ENCODE measurements around the gene TEX14. TPM values are rescaled to one million over a fixed set of nuclear protein-coding genes. Genes with fewer than 3 reads are reported as not detected.
A peak's percentile ranks its signal among the peaks of the same experiment; 100 is the strongest.

The TEX14 gene
- total RNA-seq, 1 donor from 2014 or later = 0.15 TPM

- DNase-seq (no peak), ATAC-seq (no peak)
- intact Hi-C loops (cut with micrococcal nuclease) = loop anchor here (10.0 kb wide), 1 partner anchor 490 kb away; no protein-coding TSS in a partner anchor
Measured at GRCh38 chr17:58514770-58515157, 177.1 kb downstream of the TEX14 start.

DNA sequence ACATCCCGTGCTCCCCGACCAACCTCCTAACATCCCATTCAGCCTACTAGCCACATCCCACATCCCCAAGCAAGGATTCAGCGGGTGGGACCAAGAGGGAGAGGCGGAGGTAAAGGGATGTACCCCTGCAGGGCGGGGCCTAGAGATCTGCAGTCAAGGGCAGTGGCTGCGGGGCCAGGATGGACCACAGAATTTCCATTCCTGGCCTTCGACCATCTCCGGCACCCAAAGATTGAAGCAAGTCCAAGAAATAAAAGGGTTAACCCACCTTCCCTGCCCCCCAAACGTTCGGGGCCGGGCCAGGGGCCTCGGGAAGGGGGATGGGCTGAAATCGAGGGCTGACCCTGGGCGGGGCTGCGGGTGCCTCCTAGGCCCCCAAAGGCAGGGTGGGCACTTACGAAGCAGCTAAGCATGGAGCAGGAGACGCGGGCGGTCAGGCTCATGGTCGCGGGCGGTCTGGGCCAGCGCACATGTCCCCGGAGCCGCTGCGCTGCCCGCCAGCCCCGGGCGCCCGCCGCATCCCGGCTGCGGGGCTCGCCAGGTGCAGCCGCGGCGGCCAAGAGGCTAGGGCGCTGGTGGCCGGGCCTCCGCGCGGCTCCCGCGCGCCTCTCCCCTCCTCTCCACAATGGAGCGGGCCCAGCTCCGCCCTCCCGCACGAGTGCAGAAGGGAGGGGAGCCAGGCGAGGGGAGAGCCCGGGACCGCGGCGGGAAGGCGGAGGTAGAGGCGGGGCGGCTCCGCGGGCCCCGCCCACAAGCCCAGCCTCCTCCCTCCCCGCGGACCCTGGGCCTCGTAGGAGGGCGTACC, 177.7 kb downstream of the TEX14 start, which contains the start of gene MTMR4:
TSS of gene MTMR4 (minus strand) at position 674 of the 805 bp plus-strand sequence. CDS start at position 443, 231 bp downstream.
- peak; percentile 91 for DNase-seq
- intact Hi-C loops (cut with micrococcal nuclease) = loop anchor here (10.0 kb wide), 1 partner anchor 491 kb away; no protein-coding TSS in a partner anchor
- peak; percentile 51 for ATAC-seq

- DNase-seq (no peak), ATAC-seq (no peak)
- intact Hi-C loops (cut with micrococcal nuclease) = loop anchor here (10.0 kb wide), 1 partner anchor 491 kb away; no protein-coding TSS in a partner anchor
Measured at GRCh38 chr17:58513267-58513964, 178.4 kb downstream of the TEX14 start.

DNA sequence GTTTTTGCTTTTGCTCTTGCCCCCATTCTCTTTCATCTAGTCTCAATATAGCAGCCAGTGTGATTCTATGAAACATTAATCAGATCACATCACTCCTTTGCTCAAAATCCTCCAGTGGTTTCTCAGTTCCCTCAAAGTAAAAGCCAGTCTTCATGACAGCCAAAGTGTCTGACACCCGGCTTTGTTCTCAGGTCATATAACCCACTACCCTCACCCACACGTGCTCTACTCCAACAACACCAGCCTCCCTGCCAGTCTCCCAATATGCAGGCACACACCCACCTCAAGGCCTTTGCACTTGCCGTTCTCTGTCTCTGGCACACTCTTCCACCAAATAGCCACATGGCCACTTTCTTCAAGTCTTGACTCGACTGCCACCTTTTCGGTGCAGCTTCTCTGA, 181.8 kb downstream of the TEX14 start:
- intact Hi-C loops (cut with micrococcal nuclease) = loop anchor here (10.0 kb wide), 1 partner anchor 495 kb away; no protein-coding TSS in a partner anchor
- no peak for ATAC-seq
- no peak for DNase-seq

DNA sequence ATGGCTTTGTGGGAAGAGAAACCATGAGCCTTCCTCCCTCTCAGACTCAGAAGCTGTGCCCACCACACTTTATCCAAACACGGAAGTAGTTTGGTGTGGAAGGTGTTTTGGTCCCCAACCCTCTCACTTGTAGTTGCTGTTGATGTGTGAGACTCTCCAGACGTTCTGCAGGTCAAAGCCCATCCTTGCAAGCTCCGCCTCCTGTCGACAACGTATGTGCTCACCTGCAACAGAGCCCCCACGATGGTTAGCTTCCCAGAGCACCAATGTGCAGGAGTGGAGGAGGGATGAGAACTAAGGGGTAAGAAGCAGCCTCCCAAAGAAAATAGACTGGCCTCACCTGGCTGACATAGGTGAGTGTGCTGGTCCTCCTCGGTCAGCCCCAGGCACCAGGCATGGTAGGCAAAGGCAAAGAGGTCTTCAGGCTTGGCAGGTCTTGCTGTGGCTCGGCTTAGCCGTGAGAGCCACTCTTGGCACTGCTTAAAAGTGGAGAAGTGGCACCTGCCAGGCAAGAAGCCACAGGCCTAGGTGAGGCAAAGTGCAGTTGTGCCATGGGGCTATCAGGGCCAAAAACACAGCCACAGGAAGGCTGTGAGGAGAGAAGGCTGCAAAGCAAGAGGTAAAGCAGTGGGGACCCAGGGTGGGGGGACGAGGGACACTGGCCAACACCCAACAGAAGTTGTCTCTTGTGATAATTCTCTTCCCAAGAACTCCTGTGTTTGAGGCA, 183.3 kb downstream of the TEX14 start:
- no peak for ATAC-seq
- DNase-seq = no peak
- intact Hi-C loops (cut with micrococcal nuclease) = no loop called here

- intact Hi-C loops (cut with micrococcal nuclease) = no loop called here
- ATAC-seq = peak; percentile 75
- no peak for DNase-seq
Measured at GRCh38 chr17:58507123-58507634, 184.7 kb downstream of the TEX14 start.

Other genes with a start within 250 kb of the TEX14 start
- gene HSF5, start 203.6 kb downstream of the TEX14 start, total RNA-seq = not detected
- gene MTMR4, start 177.4 kb downstream of the TEX14 start, total RNA-seq = 12.6 TPM
- 39.4 TPM for gene RAD51C, start 557 bp upstream of the TEX14 start, total RNA-seq
- gene PPM1E, start 63.8 kb upstream of the TEX14 start, total RNA-seq = 3.2 TPM